GM18498 (cell line): ENCODE data around the gene PAK2.
"Not testable (repeated sequence)": the region's sequence is repeated elsewhere in the genome, so short reads cannot be mapped to it uniquely, and the experiment has no call there.

Source experiments
- ATAC-seq: cut with Tn5 transposase; IDR thresholded peaks from one replicate; pipeline ENCODE4 v1.9.1; 2021; ENCODE audit warnings: mild to moderate bottlenecking, moderate library complexity; ENCODE audit not compliant: unreplicated experiment

PAK2 gene

GRCh38 chr3:196739671-196740480, at the start of gene PAK2:
Gene PAK2, plus strand, starts transcription at chr3:196739857. Its CDS starts 42,790 bp downstream, at chr3:196782647.
- ATAC-seq, result peak; percentile 87

- no peak for ATAC-seq
Observed at GRCh38 chr3:196689941-196690660, 49.6 kb upstream of the PAK2 start.

DNA sequence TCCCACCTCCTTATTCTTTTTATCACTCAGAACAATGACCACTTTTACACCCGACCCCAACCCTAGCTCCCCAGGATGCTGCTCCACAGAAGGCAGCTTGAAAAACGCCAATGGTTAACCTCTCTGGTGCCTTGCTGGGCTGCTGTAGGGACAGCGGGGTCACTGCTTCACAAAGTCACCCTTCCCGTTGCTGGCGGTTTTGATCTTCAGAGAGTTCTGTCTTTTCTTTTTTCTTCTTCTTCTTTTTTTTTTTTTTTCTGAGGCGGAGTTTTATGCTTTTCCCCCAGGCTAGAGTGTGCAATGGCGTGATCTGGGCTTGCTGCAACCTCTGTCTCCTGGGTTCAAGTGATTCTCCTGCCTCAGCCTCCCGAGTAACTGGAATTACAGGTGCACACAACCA, 48.3 kb upstream of the PAK2 start:
- ATAC-seq, result no peak

- ATAC-seq, result no peak
Observed at GRCh38 chr3:196694202-196694638, 45.4 kb upstream of the PAK2 start.

DNA sequence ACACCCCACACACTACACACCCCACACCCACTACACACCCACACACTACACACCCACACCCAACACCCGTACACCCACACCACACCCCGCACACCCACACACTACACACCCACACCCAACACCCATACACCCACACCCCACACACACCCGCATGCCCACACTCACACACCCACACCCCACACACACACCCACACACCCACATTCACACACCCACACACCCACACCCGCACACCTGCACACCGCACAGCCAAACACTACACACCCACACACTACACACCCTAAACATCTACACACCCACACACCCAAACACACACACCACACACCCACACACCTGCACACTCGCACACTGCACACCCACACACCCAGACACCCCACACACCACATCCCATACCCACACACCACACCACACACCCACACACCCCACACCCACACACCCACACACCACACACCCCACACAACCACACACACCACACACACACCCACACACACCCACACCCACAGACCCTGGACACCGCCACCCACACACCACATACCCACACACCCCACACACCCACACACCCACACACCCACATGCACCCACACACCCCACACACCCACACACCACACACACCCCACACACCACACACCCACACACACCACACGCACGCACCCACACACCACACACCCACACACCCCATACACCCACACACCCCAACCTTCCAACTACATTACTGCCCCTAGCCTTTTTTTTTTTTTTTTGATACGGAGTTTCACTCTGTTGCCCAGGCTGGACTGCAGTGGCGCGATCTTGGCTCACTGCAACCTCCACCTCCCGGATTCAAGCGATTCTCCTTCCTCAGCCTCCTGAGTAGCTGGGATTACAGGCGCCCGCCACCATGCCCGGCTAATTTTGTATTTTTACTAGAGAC, 44.5 kb upstream of the PAK2 start:
- no peak for ATAC-seq

DNA sequence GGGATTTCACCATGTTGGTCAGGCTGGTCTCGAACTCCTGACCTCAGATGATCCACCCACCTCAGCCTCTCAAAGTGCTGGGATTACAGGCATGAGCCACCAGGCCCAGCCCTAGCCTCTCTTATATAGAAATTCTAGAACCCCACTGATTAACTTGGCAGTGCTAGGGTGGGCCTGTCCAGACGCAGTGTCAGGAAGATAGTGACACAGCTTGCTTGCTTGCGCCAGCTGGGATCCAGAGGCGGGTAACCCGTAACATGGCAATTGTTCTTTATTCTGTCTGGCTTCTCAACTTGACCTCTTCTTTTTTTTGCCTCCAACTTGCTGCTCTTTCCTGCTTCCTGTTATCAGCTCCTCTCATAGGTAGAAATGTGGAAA, 43.8 kb upstream of the PAK2 start:
- no peak for ATAC-seq

DNA sequence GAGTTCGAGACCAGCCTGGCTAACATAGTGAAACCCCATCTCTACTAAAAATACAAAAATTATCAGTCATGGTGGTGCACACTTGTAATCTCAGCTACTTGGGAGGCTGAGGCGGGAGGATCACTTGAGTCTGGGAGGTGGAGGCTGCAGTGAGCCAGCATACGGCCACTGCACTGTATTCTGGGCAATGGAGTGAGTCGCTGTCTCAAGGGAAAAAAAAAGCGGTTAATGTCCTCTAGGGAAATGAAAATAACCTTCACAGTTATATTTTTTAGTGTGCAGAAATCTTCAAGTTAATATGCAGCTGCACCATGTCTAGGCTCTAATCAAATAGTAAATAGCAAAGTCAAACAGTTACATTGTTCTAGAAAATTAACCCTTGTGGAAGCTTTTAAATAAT, 42.4 kb upstream of the PAK2 start:
- ATAC-seq, result no peak

GRCh38 chr3:196699749-196700148, 39.9 kb upstream of the PAK2 start:
- no peak for ATAC-seq

DNA sequence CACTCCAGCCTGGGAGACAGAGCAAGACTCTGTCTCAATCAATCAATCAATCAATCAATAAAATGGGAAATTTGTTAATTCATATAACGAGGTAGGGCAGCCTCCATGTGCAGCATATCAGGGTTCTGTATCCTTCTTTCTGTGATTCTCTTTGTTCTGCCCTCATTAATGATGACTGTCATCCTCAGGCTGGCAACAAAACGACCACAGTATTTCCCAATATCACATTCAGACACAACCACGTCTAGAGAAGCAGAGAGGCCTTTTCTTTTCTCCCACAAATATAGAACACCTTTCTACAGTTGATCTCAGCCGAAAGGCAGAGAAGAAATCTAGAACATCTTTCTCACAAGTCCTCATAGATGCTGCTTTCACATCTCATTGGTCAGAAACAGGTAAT, 38.9 kb upstream of the PAK2 start:
- no peak for ATAC-seq

- ATAC-seq, result no peak
Observed at GRCh38 chr3:196706327-196706726, 33.3 kb upstream of the PAK2 start.

DNA sequence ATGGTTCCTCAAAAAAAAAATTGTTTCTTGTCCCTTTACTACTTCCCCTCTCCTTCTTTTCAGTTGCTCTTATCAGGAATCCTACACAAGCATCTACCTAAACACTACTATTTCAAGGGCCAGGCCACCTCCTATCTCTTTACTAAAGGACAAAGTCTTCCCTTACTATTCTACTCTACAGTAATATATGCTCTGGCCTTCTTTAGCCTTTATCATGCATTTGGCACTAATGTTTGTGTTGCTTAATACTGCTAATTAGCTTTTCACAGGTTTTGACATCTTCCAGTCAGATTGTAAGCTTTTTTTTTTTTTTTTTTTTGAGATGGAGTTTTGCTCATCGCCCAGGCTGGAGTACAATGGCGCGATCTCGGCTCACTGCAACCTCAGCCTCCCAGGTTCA, 32.9 kb upstream of the PAK2 start:
- no peak for ATAC-seq

- no peak for ATAC-seq
Observed at GRCh38 chr3:196707566-196707965, 32.1 kb upstream of the PAK2 start.

GRCh38 chr3:196708467-196708866, 31.2 kb upstream of the PAK2 start:
- ATAC-seq, result no peak

DNA sequence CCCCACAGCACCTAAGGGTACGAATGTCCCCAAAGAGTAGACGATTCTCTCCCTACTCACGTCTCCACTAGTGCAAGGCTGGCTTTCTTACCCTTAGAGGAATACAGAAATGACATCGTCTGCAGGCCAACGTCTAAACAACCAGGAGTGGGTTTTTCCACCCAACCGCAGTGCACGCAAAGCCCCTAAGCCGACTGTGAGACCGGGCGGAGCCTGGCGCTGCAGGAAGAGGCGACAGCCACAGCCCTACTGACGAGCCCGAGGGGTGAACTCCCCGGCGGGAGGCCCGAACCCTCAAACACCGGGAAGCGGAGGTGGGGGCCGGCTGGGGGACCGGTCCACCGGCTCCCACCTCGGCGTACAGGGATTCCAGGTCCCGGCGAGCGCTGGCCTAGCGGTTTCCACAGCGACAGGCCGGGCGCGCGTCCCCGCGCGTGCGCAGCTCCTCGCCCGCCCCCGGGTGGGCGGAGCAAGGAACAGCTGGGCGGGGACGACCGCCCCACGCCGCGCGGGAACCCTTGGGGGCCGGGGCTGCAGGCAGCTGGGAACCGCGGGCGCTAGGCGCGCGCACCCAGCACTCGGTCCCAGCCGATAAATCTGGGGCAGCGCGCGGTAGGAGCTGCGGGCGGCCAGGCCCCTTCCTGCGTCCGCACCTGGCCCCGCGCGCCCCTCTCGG, 27.7 kb upstream of the PAK2 start, which contains the start of the genes CEP19 and PIGX:
TSS of gene CEP19 (minus strand) at position 413 of the 676 bp plus-strand sequence. CDS start 3,593 bp downstream, outside the sequence.
TSS of gene PIGX (plus strand) at position 540 of the 676 bp plus-strand sequence.
- ATAC-seq, result peak; percentile 83

DNA sequence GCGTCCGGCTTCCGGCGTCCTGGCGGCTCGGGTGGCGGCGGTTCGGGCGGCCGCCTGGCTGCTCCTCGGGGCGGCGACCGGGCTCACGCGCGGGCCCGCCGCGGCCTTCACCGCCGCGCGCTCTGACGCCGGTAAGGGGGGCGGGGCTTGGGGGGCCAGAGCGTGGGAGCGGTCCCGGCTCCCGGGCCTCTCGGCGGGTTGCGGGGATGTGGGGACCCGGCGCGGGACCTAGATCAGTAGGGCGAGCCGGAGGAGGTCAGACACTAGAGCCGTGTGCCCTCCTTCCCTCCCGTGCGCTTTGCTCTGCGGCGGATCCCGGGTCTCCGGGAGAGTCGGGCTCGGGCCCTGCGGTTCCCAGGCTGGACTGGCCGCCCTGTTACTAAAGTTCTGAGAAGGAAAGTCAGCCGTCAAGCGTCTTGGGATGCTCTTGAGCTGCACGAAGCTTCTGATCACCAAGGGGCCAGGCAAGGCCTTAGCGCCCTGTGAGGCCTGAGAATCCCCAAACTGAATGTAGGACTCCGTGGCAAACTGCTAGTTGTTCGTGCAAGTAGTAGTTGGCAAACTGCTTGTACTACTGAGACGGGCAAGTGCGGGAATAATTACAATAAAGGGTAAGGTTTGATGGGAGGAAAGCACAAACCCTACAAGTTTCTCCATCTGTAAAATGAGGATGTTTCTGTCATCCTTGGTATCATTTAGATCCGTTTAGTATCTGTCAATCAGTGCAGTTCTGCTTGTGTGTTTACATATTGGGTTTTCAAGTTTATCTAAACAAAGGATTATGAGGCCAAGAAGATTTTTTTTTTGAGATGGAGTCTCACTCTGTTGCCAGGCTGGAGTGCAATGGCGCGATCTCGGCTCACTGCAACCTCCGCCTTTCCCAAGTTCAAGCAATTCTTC, 26.9 kb upstream of the PAK2 start:
- ATAC-seq, result peak; percentile 67

DNA sequence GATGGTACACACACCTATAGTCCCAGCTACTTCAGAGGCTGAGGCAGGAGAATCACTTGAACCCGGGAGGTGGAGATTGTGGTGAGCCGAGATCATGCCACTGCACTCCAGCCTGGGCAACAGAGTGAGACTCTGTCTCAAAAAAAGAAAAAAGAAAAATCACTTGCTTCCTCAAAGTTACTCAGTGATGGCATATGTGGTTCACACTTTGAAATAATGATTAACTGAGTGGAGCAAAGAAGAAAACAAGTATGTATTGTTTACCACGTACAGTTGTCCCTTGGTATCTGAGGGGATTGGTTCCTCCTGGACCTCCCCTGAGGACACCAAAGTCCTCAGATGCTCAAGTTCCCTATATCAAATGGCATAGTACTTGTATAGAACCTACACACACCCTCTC, 22.5 kb upstream of the PAK2 start:
- ATAC-seq, result not testable (repeated sequence)

DNA sequence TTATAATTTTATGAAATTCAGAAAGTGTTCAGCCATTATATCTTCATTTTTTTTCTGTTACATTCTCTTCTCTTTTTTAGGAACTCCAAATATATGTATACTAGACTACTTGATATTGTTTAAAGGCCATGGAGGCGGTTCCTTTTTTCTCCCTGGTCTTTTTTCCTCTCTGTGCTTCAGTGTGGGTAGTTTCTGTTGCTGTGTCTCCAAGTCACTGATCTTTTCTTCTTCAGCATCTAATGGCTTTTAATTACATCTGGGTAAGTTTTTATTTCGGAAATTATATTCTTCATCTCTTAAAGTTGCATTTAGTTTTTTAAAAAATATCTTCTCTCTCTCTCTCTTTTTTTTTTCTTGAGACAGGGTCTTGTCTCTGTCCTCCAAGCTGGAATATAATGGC, 18.6 kb upstream of the PAK2 start:
- ATAC-seq, result no peak

DNA sequence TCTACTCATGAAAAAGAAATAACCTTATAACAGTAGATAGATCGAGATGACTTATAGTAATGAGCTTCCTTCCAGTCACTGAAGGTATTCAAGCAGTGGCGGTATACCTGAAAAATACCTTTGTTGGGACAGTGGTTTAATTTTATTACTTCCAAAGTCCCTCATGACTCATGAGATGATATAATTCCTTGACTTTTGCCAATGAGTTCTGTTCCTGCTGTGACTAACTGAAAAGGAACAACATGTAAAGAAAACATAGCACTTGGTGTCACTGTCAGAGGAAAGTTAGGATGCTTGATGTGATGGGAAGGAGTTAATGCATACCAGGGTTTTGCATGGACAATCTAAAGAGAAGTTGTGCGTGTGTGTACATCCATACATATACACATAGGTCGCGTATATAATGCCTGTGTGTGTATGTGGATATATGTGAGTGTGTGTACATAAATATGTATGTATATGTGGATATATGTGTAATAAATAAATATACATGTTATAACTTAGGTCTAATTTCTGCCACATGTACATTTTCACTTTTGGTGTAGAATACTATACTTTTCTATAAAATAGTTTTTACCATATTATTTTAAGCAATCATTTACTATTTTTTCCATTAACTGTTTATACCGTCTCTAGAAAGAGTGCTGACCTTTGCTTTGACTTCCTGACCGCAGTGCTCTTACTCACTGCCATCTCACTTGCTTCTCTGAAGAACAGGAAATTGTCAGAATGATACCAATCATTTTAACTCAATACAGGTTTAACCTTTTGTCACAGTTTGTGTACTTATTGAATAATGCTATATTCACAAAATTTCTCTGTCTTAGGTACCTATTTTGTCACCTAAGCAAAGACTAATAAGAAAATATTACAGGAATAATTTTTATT, 12.6 kb upstream of the PAK2 start:
- no peak for ATAC-seq
